SK-N-SH treated with all-trans-retinoic acid at 6 μM for 48 hours (cell line): ENCODE data around the gene ACTG2.

Experiments
- ATAC-seq: fragments of 200-7000 bp; cut with Tn5 transposase; 3 replicates; pipeline ENCODE4 v1.9.1; 2020; ENCODE audit warnings: mild to moderate bottlenecking, moderate library complexity
- ARNTL ChIP-seq: fragments of 450-650 bp; formaldehyde crosslinking; IDR thresholded peaks from 2 replicates; pipeline ENCODE4 v1.5.0; 2020; ENCODE audit warnings: low read depth, mild to moderate bottlenecking, moderate library complexity, borderline replicate concordance
- BACH2 ChIP-seq: fragments of 250-450 bp; sonication (Bioruptor Pico); IDR thresholded peaks from 2 replicates; pipeline ENCODE4 v1.9.0; 2021; ENCODE audit warnings: mild to moderate bottlenecking, borderline replicate concordance
- ESRRG ChIP-seq: fragments of 250-450 bp; sonication (Bioruptor Pico); IDR thresholded peaks from 2 replicates; pipeline ENCODE4 v1.6.1; 2021; ENCODE audit warnings: mild to moderate bottlenecking
- GLIS3 ChIP-seq: fragments of 250-450 bp; sonication (Bioruptor Pico); IDR thresholded peaks from 2 replicates; pipeline ENCODE4 v1.5.0; 2020; ENCODE audit warnings: mild to moderate bottlenecking, moderate library complexity
- ISL1 ChIP-seq: fragments of 250-450 bp; sonication (Bioruptor Pico); IDR thresholded peaks from 2 replicates; pipeline ENCODE4 v2.1.2; 2022; ENCODE audit warnings: mild to moderate bottlenecking, moderate library complexity
- OSR1 ChIP-seq: fragments of 250-450 bp; sonication (Bioruptor Pico); IDR thresholded peaks from 2 replicates; pipeline ENCODE4 v1.8.0; 2022; ENCODE audit warnings: moderate library complexity, mild to moderate bottlenecking, inconsistent platforms
- PPARA ChIP-seq: fragments of 250-450 bp; sonication (Bioruptor Pico); IDR thresholded peaks from 2 replicates; pipeline ENCODE4 v1.5.0; 2020; ENCODE audit warnings: mild to moderate bottlenecking, borderline replicate concordance
- RARB ChIP-seq: fragments of 250-450 bp; sonication (Bioruptor Pico); IDR thresholded peaks from 2 replicates; pipeline ENCODE4 v1.8.0; 2021; ENCODE audit warnings: mild to moderate bottlenecking, moderate library complexity
- SNAI2 ChIP-seq: fragments of 250-450 bp; sonication (Bioruptor Pico); IDR thresholded peaks from 2 replicates; pipeline ENCODE4 v1.5.0; 2020; ENCODE audit warnings: mild to moderate bottlenecking, moderate library complexity
- TCF4 ChIP-seq: fragments of 250-450 bp; sonication (Bioruptor Pico); IDR thresholded peaks from 2 replicates; pipeline ENCODE4 v1.8.0; 2021; ENCODE audit warnings: mild to moderate bottlenecking, moderate library complexity, borderline replicate concordance
- TOX ChIP-seq: fragments of 250-450 bp; sonication (Bioruptor Pico); IDR thresholded peaks from 2 replicates; pipeline ENCODE4 v1.8.0; 2021; ENCODE audit warnings: mild to moderate bottlenecking, moderate library complexity, borderline replicate concordance
- ZC3H10 ChIP-seq: fragments of 250-450 bp; sonication (Bioruptor Pico); IDR thresholded peaks from 2 replicates; pipeline ENCODE4 v1.5.1; 2021; ENCODE audit warnings: mild to moderate bottlenecking, moderate library complexity
- ZFP3 ChIP-seq: fragments of 250-450 bp; sonication (Bioruptor Pico); IDR thresholded peaks from 2 replicates; pipeline ENCODE4 v1.5.0; 2020; ENCODE audit warnings: mild to moderate bottlenecking, moderate library complexity
- ZFP30 ChIP-seq: fragments of 450-650 bp; formaldehyde crosslinking; IDR thresholded peaks from 2 replicates; pipeline ENCODE4 v1.5.0; 2022; ENCODE audit warnings: mild to moderate bottlenecking, moderate library complexity
- ZNF565 ChIP-seq: fragments of 450-650 bp; formaldehyde crosslinking; conservative IDR thresholded peaks from 2 replicates; pipeline ENCODE4 v1.5.0; 2020; ENCODE audit warnings: low read depth, mild to moderate bottlenecking, moderate library complexity
- ZNF70 ChIP-seq: fragments of 450-650 bp; formaldehyde crosslinking; IDR thresholded peaks from 2 replicates; pipeline ENCODE4 v1.5.0; 2020; ENCODE audit warnings: mild to moderate bottlenecking, moderate library complexity
- TF ChIP-seq, protein P1 (sequence below): fragments of 250-450 bp; sonication (Bioruptor Pico); IDR thresholded peaks from 2 replicates; pipeline ENCODE4 v1.8.0; 2021; ENCODE audit warnings: low read depth, mild to moderate bottlenecking, moderate library complexity, borderline replicate concordance
- TF ChIP-seq, protein P2 (sequence below): fragments of 250-450 bp; sonication (Bioruptor Pico); IDR thresholded peaks from 2 replicates; pipeline ENCODE4 v1.5.0; 2020; ENCODE audit warnings: mild to moderate bottlenecking, moderate library complexity
- TF ChIP-seq, protein P3 (sequence below): fragments of 250-450 bp; sonication (Bioruptor Pico); IDR thresholded peaks from 2 replicates; pipeline ENCODE4 v1.5.1; 2021; ENCODE audit warnings: mild to moderate bottlenecking, moderate library complexity
- TF ChIP-seq, protein P4 (sequence below): fragments of 250-450 bp; sonication (Bioruptor Pico); IDR thresholded peaks from 2 replicates; pipeline ENCODE4 v1.8.0; 2020; ENCODE audit warnings: mild to moderate bottlenecking, moderate library complexity, borderline replicate concordance
- TF ChIP-seq, protein P5 (sequence below): fragments of 250-450 bp; sonication (Bioruptor Pico); IDR thresholded peaks from 2 replicates; pipeline ENCODE4 v1.5.1; 2020; ENCODE audit warnings: low read depth, mild to moderate bottlenecking, moderate library complexity

ACTG2 gene

DNA sequence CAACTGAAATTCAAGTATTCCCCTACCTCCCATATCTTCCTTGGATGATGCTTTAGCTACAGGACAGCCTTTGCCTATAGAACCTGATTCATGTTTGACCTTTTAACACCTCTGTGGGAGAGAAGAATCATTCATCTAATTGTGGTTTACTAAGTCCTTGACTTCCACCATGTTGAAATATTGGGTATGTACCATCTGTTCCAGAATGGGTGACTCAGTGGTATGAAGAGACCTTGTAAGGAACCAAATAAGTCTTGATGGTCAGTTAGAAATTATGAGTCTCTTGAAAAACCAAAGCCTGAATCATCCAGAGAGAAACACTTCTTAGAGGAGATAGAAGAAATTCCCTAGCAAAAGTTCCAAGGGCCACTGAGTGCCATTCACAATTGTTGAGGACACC, 36.6 kb upstream of the ACTG2 start:
- TF ChIP-seq ESRRG (CRISPR knock-in tag) (no peak), BACH2 (CRISPR knock-in tag) (no peak), OSR1 (no peak), ARNTL (no peak), SNAI2 (no peak), ISL1 (CRISPR knock-in tag) (no peak), ZFP3 (CRISPR knock-in tag) (no peak), ZNF565 (no peak)
- TF ChIP-seq, protein P1, sequence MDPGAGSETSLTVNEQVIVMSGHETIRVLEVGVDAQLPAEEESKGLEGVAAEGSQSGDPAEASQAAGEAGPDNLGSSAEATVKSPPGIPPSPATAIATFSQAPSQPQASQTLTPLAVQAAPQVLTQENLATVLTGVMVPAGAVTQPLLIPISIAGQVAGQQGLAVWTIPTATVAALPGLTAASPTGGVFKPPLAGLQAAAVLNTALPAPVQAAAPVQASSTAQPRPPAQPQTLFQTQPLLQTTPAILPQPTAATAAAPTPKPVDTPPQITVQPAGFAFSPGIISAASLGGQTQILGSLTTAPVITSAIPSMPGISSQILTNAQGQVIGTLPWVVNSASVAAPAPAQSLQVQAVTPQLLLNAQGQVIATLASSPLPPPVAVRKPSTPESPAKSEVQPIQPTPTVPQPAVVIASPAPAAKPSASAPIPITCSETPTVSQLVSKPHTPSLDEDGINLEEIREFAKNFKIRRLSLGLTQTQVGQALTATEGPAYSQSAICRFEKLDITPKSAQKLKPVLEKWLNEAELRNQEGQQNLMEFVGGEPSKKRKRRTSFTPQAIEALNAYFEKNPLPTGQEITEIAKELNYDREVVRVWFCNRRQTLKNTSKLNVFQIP (CRISPR knock-in tag), result no peak
- TF ChIP-seq, protein P2, sequence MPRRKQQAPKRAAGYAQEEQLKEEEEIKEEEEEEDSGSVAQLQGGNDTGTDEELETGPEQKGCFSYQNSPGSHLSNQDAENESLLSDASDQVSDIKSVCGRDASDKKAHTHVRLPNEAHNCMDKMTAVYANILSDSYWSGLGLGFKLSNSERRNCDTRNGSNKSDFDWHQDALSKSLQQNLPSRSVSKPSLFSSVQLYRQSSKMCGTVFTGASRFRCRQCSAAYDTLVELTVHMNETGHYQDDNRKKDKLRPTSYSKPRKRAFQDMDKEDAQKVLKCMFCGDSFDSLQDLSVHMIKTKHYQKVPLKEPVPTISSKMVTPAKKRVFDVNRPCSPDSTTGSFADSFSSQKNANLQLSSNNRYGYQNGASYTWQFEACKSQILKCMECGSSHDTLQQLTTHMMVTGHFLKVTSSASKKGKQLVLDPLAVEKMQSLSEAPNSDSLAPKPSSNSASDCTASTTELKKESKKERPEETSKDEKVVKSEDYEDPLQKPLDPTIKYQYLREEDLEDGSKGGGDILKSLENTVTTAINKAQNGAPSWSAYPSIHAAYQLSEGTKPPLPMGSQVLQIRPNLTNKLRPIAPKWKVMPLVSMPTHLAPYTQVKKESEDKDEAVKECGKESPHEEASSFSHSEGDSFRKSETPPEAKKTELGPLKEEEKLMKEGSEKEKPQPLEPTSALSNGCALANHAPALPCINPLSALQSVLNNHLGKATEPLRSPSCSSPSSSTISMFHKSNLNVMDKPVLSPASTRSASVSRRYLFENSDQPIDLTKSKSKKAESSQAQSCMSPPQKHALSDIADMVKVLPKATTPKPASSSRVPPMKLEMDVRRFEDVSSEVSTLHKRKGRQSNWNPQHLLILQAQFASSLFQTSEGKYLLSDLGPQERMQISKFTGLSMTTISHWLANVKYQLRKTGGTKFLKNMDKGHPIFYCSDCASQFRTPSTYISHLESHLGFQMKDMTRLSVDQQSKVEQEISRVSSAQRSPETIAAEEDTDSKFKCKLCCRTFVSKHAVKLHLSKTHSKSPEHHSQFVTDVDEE (CRISPR knock-in tag), result no peak
- TF ChIP-seq, all 23 proteins: peak for 0
- ATAC-seq, result no peak

DNA sequence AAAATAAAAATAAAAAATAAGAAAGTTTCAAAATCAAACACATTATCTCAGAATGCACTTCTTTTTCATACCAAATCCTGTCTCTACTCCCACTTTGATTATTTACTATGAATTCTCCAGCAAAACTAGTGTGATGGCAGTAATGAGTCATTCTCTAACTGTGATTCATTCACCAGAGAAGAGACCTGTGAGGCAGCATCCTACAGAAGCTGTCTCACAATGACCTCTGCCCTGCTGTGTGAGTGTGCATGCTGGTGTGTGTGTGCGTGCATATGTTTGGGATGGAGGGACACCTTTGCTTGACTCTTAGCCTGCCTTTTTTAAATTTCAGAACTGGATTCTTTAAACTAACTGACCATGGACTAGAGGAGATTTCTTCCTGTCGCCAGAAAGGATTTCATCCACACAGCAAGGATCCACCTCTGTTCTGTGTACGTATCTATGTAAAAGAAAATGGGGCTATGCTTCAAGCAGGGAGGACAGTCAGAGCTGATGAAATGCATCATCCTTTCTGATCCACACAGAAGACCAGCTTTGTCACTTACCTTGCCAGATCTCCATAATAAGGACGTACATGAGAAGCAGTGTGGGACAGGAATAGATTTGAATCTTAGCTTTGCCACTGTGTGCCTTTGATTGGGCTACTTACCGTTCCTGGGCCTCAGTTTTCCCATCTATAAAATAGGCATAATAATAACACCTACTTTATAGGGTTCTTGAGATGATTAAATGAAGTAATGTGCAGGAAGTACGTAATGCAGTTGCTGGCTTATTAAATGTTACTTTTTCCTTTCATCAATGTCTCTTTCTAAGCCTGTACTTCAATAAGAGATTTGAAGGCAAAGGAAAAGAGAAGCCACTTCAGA, 32.9 kb upstream of the ACTG2 start:
- TF ChIP-seq ZFP3 (CRISPR knock-in tag) (no peak), ZFP30 (CRISPR knock-in tag) (no peak), TOX (CRISPR knock-in tag) (no peak), GLIS3 (no peak), RARB (CRISPR knock-in tag) (no peak), TCF4 (CRISPR knock-in tag) (no peak), ZC3H10 (CRISPR knock-in tag) (no peak), PPARA (no peak), SNAI2 (no peak), BACH2 (CRISPR knock-in tag) (no peak), ZNF70 (no peak), ZNF565 (no peak), ARNTL (no peak)
- TF ChIP-seq, protein P3, sequence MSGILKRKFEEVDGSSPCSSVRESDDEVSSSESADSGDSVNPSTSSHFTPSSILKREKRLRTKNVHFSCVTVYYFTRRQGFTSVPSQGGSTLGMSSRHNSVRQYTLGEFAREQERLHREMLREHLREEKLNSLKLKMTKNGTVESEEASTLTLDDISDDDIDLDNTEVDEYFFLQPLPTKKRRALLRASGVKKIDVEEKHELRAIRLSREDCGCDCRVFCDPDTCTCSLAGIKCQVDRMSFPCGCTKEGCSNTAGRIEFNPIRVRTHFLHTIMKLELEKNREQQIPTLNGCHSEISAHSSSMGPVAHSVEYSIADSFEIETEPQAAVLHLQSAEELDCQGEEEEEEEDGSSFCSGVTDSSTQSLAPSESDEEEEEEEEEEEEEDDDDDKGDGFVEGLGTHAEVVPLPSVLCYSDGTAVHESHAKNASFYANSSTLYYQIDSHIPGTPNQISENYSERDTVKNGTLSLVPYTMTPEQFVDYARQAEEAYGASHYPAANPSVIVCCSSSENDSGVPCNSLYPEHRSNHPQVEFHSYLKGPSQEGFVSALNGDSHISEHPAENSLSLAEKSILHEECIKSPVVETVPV (CRISPR knock-in tag), result no peak
- TF ChIP-seq, protein P1 (CRISPR knock-in tag), result no peak
- TF ChIP-seq, protein P4, sequence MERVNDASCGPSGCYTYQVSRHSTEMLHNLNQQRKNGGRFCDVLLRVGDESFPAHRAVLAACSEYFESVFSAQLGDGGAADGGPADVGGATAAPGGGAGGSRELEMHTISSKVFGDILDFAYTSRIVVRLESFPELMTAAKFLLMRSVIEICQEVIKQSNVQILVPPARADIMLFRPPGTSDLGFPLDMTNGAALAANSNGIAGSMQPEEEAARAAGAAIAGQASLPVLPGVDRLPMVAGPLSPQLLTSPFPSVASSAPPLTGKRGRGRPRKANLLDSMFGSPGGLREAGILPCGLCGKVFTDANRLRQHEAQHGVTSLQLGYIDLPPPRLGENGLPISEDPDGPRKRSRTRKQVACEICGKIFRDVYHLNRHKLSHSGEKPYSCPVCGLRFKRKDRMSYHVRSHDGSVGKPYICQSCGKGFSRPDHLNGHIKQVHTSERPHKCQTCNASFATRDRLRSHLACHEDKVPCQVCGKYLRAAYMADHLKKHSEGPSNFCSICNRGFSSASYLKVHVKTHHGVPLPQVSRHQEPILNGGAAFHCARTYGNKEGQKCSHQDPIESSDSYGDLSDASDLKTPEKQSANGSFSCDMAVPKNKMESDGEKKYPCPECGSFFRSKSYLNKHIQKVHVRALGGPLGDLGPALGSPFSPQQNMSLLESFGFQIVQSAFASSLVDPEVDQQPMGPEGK (CRISPR knock-in tag), result no peak
- TF ChIP-seq, protein P5, sequence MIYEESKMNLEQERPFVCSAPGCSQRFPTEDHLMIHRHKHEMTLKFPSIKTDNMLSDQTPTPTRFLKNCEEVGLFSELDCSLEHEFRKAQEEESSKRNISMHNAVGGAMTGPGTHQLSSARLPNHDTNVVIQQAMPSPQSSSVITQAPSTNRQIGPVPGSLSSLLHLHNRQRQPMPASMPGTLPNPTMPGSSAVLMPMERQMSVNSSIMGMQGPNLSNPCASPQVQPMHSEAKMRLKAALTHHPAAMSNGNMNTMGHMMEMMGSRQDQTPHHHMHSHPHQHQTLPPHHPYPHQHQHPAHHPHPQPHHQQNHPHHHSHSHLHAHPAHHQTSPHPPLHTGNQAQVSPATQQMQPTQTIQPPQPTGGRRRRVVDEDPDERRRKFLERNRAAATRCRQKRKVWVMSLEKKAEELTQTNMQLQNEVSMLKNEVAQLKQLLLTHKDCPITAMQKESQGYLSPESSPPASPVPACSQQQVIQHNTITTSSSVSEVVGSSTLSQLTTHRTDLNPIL, result no peak
- ATAC-seq, result peak; percentile 83
